ENCODE data around the gene PYHIN1. TPM values are rescaled to one million over a fixed set of nuclear protein-coding genes. Genes with fewer than 3 reads are reported as not detected.

PYHIN1 gene
- total and polyA plus RNA-seq, 2 donors: 0.49 to 0.69 TPM

DNA sequence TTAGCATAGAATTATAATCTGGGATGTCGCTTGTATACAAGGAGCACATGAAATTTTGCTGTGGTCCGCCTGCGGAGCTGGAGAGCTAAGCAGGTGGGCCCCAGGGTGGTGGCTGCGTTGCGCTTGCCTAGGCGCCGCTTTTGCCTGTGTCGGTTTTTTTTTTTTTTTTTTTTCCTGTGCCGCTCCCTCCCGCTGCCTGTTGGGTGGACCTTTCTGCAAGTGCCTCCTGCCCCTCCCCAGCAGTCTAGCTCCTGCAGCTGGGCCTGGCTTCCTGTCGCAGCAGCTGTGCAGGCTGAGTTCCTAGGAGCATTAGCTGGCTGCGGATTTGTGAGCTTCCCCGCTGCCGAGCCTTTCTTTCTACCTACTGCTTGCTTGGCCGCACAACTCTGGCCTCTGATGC lies 20.6 kb downstream of the PYHIN1 start:
- no peak for DNase-seq (ENCODE audit: extremely low spot score)
- 70% methylated on average over 15 of the region's 15 CpGs for WGBS
- no peak overlapping the region for H3K27ac ChIP-seq (ENCODE audit: low read depth)
- no peak overlapping the region for H3K4me3 ChIP-seq (ENCODE audit: low read depth, low read length)
- no peaks in the 10 kb centered on the region for H3K36me3 ChIP-seq (ENCODE audit: insufficient read depth)
- H3K4me1 ChIP-seq (ENCODE audit: insufficient read depth): no peaks in the 10 kb centered on the region

DNA sequence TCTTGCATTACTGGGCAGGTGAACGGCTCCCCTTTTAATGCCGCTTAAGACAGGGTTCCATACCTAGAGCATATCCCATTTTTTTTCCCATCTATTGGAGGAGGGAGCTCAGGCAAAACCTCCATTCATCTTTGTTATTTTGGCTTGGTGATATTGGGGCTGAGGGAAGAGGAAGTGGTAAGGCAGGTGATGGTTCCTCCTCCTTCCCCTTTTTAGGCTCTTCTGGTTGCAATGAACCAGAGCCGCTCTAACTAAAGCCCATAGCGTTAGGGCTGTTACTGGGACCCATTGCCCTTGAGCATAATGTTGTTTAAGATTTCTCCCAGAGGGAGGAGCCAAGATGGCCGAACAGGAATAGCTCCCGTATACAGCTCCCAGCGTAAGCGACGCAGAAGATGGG lies 21.1 kb downstream of the PYHIN1 start:
- no peaks in the 10 kb centered on the region for H3K36me3 ChIP-seq (ENCODE audit: insufficient read depth)
- H3K27ac ChIP-seq (ENCODE audit: low read depth): no peak overlapping the region
- 91% methylated on average over 9 of the region's 9 CpGs for WGBS
- no peak for DNase-seq (ENCODE audit: extremely low spot score)
- no peak overlapping the region for H3K4me3 ChIP-seq (ENCODE audit: low read depth, low read length)
- no peaks in the 10 kb centered on the region for H3K4me1 ChIP-seq (ENCODE audit: insufficient read depth)

DNA sequence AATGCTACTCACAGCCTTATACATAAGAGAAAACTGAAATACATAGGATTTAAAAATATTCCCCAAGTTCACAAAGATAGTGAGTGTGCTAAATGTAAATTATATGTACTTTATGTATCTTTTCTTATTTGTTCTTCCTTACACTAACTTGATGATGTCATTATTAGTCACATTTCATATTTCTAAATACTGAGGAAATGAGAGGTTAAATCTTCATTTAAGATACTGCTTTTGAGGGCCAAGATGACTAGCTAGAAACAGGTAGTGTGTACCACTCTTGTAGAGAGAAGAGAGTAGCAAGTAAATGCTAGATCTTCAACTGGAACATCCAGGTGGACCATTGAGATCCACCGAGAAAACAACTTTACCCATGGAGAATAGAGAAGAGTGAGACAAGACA lies 29.8 kb downstream of the PYHIN1 start:
- Histone ChIP-seq H3K27ac (ENCODE audit: low read depth) (no peak overlapping the region), H3K36me3 (ENCODE audit: insufficient read depth) (no peaks in the 10 kb centered on the region), H3K4me3 (ENCODE audit: low read depth, low read length) (no peak overlapping the region), H3K4me1 (ENCODE audit: insufficient read depth) (no peaks in the 10 kb centered on the region)
- 96% methylated on average over 1 of the region's 1 CpG for WGBS
- DNase-seq (ENCODE audit: extremely low spot score): no peak

DNA sequence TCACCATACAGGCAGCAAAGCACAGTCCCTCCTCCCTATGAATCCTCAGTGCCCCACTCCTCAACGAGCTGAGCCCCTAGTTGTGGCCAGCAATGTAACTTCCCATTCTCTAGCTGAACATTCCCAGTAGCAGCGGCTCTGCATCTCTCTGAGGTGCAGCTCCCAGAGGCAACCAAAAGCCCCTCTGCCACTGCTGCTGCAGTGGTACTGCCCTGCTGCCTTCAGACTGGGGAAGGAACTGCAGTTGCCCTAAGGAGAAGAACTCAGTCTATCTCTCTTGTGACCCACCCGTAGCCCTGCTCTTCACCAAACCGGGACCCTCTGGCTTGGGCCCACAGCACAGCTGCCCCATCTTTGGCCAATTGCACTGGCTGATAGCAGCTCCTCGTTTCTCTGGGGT lies 31.6 kb downstream of the PYHIN1 start:
- H3K36me3 ChIP-seq (ENCODE audit: insufficient read depth): no peaks in the 10 kb centered on the region
- no peak for DNase-seq (ENCODE audit: extremely low spot score)
- no peak overlapping the region for H3K27ac ChIP-seq (ENCODE audit: low read depth)
- WGBS: 51% methylated on average over 5 of the region's 5 CpGs
- H3K4me1 ChIP-seq (ENCODE audit: insufficient read depth): no peaks in the 10 kb centered on the region
- no peak overlapping the region for H3K4me3 ChIP-seq (ENCODE audit: low read depth, low read length)

DNA sequence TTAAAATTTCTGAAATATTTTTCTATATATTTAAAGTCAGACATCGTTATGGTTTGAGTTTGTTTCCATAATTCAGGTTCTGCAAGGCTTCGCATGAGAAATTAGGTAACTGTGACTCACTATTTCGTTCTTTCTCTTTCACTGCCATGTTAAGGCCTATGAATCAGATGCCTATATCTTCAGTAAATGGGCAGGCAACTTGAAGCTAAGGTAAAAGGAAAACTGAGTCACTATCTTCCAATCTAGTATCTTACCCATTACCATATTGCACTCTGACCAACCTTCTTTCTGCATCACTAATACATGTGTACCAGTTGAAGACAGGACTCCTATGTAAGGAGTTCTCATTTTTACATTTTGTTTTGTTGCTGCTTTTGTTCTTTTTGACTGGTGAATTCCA lies 37.8 kb downstream of the PYHIN1 start:
- no peak overlapping the region for H3K4me3 ChIP-seq (ENCODE audit: low read depth, low read length)
- H3K36me3 ChIP-seq (ENCODE audit: insufficient read depth): no peaks in the 10 kb centered on the region
- no peak for DNase-seq (ENCODE audit: extremely low spot score)
- H3K4me1 ChIP-seq (ENCODE audit: insufficient read depth): no peaks in the 10 kb centered on the region
- H3K27ac ChIP-seq (ENCODE audit: low read depth): no peak overlapping the region
- 82% methylated on average over 3 of the region's 3 CpGs for whole genome bisulfite sequencing

DNA sequence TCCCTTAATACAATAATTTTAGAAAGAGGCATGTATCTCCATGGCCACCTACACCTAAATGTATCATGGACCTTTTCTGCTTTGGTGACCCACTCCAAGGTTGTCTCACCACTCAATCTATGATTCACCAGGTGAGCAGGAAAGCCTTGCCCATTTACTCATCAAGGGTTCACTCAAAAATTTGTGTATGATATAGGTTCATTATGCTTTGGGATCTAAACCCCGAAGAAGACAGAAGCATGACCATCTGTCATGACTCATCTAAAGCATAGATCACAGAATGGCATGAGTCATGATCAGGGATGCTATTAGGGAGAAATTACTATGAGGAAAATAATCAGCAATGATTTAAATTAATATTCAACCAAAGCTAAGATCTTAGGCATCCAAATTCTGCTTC lies 38.5 kb downstream of the PYHIN1 start:
- Histone ChIP-seq H3K27ac (ENCODE audit: low read depth) (no peak overlapping the region), H3K4me3 (ENCODE audit: low read depth, low read length) (no peak overlapping the region), H3K36me3 (ENCODE audit: insufficient read depth) (no peaks in the 10 kb centered on the region), H3K4me1 (ENCODE audit: insufficient read depth) (no peaks in the 10 kb centered on the region)
- no peak for DNase-seq (ENCODE audit: extremely low spot score)
- WGBS: 90% methylated on average over 1 of the region's 1 CpG

DNA sequence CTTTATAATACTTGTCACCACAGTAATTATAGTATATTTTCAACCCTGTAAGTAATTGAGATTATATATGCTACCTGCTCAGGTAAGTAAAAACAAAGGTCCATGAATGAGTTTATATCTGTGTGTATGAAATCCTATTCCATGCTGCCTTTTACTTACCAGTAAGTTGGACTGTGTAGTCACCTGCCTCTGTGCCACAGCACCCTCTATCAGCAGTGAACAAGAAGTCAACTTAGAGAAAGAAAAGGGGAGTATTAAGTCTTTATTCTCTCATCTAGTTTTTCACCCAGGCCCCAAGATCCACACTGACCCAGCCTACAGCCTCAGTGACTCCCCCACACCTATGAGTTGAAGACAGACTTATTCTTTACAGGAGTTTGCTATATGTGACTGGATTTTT lies 41.5 kb downstream of the PYHIN1 start:
- Histone ChIP-seq H3K4me1 (ENCODE audit: insufficient read depth) (no peaks in the 10 kb centered on the region), H3K4me3 (ENCODE audit: low read depth, low read length) (no peak overlapping the region), H3K27ac (ENCODE audit: low read depth) (no peak overlapping the region), H3K36me3 (ENCODE audit: insufficient read depth) (no peaks in the 10 kb centered on the region)
- no peak for DNase-seq (ENCODE audit: extremely low spot score)

DNA sequence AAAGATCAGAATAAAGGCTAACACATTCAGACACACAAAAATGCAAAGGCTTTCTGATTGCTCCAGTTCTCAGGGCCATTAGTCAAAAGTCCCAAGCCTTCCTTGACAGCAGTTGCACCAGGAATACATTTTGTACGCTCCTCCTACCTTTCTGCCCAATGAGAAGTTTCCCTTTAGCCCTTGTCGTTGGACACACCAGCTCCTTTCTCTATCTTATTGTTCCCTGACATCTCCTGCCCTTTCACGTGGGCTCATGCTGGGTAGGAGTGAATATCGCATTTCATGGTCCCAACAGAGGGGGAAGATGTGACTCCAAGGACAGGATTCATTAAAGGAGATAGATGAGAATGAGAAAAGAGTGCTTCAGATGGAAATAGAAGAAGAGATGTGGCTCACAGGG lies 44.9 kb downstream of the PYHIN1 start:
- Histone ChIP-seq H3K36me3 (ENCODE audit: insufficient read depth) (no peaks in the 10 kb centered on the region), H3K27ac (ENCODE audit: low read depth) (no peak overlapping the region), H3K4me1 (ENCODE audit: insufficient read depth) (no peaks in the 10 kb centered on the region), H3K4me3 (ENCODE audit: low read depth, low read length) (no peak overlapping the region)
- no peak for DNase-seq (ENCODE audit: extremely low spot score)
- WGBS: 45% methylated on average over 4 of the region's 4 CpGs

DNA sequence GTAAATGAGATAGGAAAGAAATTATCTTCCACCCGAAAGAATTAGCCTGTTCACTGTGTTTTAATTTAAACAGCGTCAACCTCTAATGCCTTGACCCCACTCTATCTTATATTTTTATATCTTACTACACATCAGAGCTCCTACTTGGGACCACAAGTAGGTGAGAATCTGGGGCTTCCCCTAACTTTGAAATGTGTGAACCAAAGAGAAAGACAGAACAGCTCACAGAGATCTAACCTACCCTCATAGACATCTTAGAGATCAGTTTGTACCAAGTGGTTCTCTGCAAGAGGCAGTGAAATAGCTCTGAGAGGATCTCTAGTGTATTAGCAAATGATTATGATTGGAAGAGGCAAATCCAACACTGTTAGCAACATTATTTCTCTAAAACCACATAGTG lies 47.4 kb downstream of the PYHIN1 start:
- Histone ChIP-seq H3K4me3 (ENCODE audit: low read depth, low read length) (no peak overlapping the region), H3K4me1 (ENCODE audit: insufficient read depth) (no peaks in the 10 kb centered on the region), H3K27ac (ENCODE audit: low read depth) (no peak overlapping the region), H3K36me3 (ENCODE audit: insufficient read depth) (no peaks in the 10 kb centered on the region)
- no peak for DNase-seq (ENCODE audit: extremely low spot score)
- WGBS: 46% methylated on average over 2 of the region's 2 CpGs

DNA sequence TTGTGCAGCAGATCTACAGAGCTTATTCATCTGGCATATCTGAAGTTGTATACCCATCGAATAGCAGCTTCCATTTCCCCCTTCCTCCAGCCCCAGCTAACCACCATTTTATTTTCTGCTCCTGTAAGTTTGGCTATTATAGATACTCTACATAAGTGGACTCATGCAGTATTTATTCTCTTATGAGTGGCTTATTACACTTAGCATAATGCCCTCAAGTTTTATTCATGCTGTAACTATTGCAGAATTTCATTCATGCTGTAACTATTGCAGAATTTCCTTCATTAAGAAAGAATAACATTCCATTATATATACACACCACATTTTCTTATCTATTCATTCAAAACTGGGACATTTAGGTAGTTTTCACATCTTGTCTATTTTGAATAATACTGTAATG lies 47.9 kb downstream of the PYHIN1 start:
- H3K27ac ChIP-seq (ENCODE audit: low read depth): no peak overlapping the region
- WGBS: 80% methylated on average over 1 of the region's 1 CpG
- no peak for DNase-seq (ENCODE audit: extremely low spot score)
- no peaks in the 10 kb centered on the region for H3K36me3 ChIP-seq (ENCODE audit: insufficient read depth)
- no peaks in the 10 kb centered on the region for H3K4me1 ChIP-seq (ENCODE audit: insufficient read depth)
- H3K4me3 ChIP-seq (ENCODE audit: low read depth, low read length): no peak overlapping the region

DNA sequence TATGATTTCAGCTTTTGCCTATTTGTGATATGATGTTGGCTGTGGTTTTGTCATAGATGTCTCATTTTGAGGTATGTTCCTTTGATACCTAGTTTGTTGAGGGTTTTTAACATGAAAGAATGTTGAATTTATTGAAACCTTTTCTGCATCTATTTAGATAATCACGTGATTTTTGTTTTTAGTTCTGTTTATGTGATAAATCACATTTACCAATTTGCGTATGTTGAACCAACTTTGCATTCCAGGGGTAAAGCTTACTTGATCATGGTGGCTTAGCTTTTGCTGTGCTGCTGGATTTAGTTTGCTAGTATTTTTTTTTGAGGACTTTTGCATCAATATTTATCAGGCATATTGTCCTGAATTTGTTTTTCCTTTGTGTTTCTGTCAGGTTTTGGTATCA lies 51.9 kb downstream of the PYHIN1 start:
- no peak for DNase-seq (ENCODE audit: extremely low spot score)
- Histone ChIP-seq H3K27ac (ENCODE audit: low read depth) (no peak overlapping the region), H3K4me3 (ENCODE audit: low read depth, low read length) (no peak overlapping the region), H3K36me3 (ENCODE audit: insufficient read depth) (no peaks in the 10 kb centered on the region), H3K4me1 (ENCODE audit: insufficient read depth) (no peaks in the 10 kb centered on the region)
- 76% methylated on average over 2 of the region's 2 CpGs for WGBS

DNA sequence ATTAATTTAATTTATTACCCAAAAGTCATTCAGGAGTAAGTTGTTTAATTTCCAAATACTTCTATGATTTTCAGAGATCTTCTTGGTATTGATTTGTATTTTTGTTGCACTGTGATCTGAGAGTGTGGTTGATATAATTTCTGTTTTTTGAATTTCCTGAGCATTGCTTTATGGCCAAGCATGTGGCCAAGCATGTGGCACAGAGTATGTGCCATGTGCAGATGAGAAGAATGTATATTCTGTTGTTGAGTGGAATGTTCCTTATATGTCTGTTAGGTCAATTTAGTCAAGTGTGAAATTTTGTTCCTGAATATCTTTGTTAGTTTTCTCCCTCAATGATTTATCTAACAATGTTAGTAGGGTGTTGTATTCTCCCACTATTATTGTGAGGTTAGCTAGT lies 53.0 kb downstream of the PYHIN1 start:
- no peak overlapping the region for H3K4me3 ChIP-seq (ENCODE audit: low read depth, low read length)
- H3K4me1 ChIP-seq (ENCODE audit: insufficient read depth): no peaks in the 10 kb centered on the region
- H3K36me3 ChIP-seq (ENCODE audit: insufficient read depth): no peaks in the 10 kb centered on the region
- DNase-seq (ENCODE audit: extremely low spot score): no peak
- no peak overlapping the region for H3K27ac ChIP-seq (ENCODE audit: low read depth)

DNA sequence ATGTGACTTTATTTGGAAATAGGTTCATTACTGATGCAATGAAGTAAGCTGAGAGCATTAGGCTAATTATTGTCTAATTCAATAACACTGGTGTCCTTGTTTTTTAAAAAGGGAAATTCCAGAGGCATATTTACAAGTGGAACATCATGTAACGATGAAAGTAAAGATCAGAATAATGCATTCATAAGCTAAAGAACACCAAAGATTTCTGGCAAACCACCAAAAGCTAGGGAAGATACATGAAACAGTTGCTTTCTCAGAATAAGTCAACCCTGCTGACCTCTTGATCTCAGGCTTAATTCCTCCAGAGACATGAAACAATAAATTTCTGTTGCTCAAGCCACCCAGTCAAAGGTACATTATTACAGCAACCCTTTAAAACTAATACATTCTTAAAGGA lies 58.1 kb downstream of the PYHIN1 start:
- no peak for DNase-seq (ENCODE audit: extremely low spot score)
- no peak overlapping the region for H3K4me3 ChIP-seq (ENCODE audit: low read depth, low read length)
- no peak overlapping the region for H3K27ac ChIP-seq (ENCODE audit: low read depth)
- H3K4me1 ChIP-seq (ENCODE audit: insufficient read depth): no peaks in the 10 kb centered on the region
- 38% methylated on average over 1 of the region's 1 CpG for WGBS
- no peaks in the 10 kb centered on the region for H3K36me3 ChIP-seq (ENCODE audit: insufficient read depth)

DNA sequence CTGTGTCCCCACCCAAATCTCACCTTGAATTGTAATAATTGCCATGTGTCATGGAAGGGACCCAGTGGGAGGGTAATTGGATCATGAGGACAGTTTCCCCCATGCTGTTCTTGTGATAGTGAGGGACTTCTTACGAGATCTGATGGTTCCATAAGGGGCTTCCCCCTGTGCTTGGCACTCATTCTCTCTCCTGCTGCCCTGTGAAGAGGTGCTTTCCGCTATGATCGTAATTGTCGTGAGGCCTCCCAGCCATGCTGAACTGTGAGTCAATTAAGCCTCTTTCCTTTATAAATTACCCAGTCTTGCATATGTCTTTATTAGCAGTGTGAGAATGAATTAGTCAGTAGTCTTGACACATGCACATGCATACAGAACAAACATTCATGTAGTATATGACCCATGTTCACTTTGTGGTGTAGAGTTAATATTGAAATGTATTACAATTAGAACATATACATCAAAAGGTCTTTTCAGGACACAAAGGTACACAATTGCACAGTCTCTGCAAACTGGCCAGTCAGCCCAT lies 61.5 kb downstream of the PYHIN1 start:
- WGBS: 91% methylated on average over 4 of the region's 4 CpGs
- Histone ChIP-seq H3K36me3 (ENCODE audit: insufficient read depth) (no peaks in the 10 kb centered on the region), H3K4me3 (ENCODE audit: low read depth, low read length) (no peak overlapping the region)

DNA sequence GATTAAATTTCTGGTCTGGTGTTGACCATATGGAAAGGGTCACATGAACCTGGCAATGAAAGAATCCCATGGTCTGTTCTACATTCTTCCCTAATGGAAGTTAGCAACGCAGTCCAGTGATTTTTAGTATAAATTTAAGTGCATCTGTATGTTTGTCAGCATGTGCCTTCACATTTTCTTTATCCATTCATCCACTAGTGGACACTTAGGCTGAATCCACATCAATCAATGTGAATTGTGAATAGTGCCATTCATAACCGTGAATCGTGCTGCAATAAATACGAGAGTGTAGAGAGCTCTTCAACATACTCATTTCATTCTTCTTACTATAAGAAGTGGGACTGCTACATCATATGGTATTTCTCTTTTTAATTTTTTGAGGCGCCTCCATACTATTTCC lies 65.6 kb downstream of the PYHIN1 start:
- WGBS: 73% methylated on average over 5 of the region's 5 CpGs
- no peaks in the 10 kb centered on the region for H3K4me1 ChIP-seq (ENCODE audit: insufficient read depth)
- no peak overlapping the region for H3K27ac ChIP-seq (ENCODE audit: low read depth)
- no peak overlapping the region for H3K4me3 ChIP-seq (ENCODE audit: low read depth, low read length)
- no peaks in the 10 kb centered on the region for H3K36me3 ChIP-seq (ENCODE audit: insufficient read depth)
- DNase-seq (ENCODE audit: extremely low spot score): no peak

More for the DNA sequence above, 61.5 kb downstream of the PYHIN1 start:
- Histone ChIP-seq H3K4me1 (ENCODE audit: insufficient read depth) (no peaks in the 10 kb centered on the region), H3K27ac (ENCODE audit: low read depth) (no peak overlapping the region)
- DNase-seq (ENCODE audit: extremely low spot score): no peak
